ENCODE data around the gene FAM20B.
"Not testable (repeated sequence)": the region's sequence is repeated elsewhere in the genome, so short reads cannot be mapped to it uniquely, and the experiment has no call there.

Gene FAM20B

DNA sequence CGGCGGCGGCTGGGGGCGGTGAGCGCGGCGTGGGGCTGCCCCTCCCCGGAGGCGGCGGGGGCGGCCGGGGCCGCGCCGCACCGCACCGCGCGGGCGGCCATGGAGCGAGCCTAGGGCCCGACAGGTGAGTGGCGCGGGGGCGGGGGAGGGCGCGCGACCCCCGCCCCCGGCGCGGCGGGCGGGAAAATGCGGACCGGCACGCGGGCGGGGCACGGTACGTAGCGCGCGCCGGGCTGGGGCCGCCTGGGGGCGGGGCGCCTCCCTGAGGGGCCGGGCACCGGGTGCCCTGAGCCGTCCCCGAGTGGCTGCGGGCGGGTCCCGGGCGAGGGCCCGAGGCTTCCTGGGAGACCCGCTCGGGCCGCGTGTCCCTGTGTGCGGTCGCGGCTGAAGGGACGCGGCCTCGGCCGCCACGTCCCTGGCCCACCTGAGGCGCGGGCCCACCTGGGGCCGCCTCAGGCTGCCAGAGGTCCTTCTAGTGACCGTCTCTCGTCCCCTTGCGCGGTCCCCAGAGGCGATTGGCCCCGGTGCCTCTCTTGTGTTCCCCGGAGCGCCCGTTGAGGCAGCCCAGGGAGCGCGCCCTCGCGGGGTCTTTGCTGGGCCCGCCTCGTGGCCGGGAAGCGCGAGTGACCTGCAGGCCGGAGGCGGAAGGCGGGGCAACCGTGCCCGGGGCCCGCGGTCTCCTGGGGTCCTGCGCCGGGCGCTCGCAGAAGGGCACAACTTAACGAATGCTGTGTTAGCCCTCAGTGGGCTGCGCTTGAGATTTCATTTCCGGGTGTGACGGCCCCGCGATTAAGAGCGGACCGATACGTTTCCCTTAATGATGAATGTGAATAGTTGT, 500 bp downstream of the FAM20B start:
- DNase-seq, result peak; percentile 80

- no peak for DNase-seq
Measured at GRCh38 chr1:179026813-179027669, 1.3 kb downstream of the FAM20B start.

DNA sequence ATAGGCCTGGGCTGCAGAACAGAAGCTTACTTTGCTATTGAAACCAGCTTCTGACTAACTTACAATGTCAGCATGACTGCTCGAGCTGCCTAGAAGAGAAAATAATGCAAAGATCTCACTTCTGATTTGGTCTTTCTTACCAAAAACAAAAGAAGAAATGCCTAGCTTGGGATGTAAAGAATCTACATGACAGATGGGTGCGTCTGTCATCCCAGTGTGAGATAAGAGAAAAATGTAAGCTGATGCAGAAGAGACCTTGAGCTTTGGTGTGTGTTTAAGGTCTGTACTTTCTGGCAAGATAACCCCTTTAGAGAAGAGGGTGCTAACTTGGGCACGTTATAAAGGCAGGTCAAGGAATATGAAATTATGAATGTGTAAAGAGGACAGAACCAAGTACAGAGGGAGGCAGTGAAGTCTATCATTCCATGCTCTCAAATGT, 3.6 kb downstream of the FAM20B start:
- DNase-seq, result no peak

- DNase-seq, result no peak
Measured at GRCh38 chr1:179030130-179030529, 4.4 kb downstream of the FAM20B start.

GRCh38 chr1:179030683-179031082, 5.0 kb downstream of the FAM20B start:
- no peak for DNase-seq

DNA sequence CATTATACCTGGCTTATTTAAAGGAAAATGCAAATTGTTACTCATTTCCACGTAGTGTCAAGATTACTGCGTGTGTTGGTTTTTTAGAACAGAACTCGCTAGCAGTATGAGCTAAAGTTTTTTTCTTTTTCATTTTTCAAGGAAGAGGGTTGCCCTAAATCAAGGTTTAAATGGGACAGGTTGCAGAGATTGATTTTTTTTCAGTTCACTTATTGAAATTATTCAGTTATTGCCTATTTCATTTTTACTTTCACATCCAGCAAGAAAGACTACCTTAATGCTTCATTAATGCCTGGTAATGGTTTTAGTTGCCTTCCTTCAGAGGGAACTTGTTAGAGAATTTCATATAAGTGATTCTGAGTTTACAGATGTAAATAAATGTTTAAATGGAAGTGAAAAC, 5.6 kb downstream of the FAM20B start:
- no peak for DNase-seq

GRCh38 chr1:179031855-179032513, 6.3 kb downstream of the FAM20B start:
- no peak for DNase-seq

DNA sequence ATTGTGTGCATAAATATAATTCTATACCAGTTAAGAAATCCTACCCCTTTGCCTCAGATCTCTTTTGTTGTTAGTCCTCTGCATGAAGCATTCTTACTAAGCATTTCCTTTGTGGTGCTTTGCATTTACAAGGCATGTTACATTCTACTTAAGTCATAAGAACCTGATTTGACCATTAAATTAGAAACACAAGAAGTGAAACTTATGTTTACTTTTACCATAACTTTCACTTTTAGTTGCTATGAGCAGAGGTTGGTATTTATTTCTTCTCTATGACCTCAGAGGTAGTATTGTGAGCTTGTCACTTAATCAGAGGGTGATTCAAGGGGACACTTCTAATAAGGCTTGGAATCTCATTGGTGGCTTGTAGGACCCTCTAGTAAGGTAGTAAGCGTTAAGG, 9.0 kb downstream of the FAM20B start:
- no peak for DNase-seq

DNA sequence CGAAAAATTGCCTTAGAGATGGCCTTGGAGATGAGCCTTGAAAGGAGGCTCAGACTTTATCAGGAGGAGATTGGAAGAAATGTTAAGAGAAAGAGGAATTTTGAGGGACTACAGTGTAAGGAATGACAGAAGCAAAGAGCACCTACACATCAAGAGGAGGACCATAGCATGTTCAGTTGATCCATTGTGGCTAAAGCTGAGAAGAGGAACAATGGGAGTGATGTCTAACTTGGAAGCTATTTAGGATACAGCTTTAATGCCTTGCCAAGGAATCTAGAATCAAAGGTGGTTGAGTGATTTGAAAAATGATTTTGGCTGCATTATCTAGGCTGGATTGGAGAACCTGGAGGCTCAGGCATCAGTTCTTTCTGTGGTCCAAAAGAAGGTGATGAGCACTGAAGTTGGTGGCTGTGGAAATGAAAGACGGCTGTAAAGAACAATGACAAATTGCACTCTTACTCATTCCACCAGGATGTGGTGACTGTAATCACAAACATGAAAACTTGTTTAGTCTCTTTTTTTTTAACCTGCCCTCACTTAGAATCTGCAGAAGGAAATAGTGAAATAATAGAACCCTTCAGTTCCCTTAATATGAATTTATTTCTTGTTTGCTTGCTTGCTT, 11.3 kb downstream of the FAM20B start:
- no peak for DNase-seq

- no peak for DNase-seq
Measured at GRCh38 chr1:179038528-179039281, 13.0 kb downstream of the FAM20B start.

DNA sequence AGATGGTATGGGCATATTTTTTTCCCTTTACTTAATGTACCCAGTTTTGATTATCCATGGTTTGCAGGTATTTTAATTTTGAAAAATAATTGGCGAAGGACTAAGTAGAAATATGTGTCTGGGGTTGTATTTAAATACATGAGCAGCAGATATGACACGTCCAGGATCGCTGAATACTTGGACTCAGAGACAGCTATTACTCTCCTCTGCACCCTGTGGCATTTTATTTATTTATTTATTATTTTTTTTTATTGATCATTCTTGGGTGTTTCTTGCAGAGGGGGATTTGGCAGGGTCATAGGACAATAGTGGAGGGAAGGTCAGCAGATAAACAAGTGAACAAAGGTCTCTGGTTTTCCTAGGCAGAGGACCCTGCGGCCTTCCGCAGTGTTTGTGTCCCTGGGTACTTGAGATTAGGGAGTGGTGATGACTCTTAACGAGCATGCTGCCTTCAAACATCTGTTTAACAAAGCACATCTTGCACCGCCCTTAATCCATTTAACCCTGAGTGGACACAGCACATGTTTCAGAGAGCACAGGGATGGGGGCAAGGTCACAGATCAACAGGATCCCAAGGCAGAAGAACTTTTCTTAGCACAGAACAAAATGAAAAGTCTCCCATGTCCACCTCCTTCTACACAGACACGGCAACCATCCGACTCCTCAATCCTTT, 13.9 kb downstream of the FAM20B start:
- not testable (repeated sequence) for DNase-seq

GRCh38 chr1:179040175-179040551, 14.5 kb downstream of the FAM20B start:
- DNase-seq, result not testable (repeated sequence)

GRCh38 chr1:179042087-179042486, 16.4 kb downstream of the FAM20B start:
- DNase-seq, result no peak

DNA sequence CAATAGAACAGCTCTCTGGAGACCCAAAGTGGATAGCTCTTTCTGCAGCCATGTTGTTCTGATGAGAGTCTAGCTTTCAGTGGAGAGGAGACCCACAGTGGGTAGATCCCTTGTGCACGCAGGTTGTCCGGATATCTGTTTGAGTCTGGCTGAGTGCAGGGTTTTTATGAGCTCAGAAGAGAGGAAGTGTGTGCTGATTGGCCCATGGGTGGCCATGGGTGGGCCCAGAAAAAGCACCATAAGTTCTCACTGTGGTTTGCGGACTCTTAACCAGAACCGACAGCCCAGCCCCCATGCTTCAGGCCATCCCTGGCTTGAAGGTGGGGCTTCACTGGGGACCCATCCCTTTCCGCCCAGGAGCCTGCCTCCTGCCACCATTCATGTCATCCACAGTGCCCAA, 17.0 kb downstream of the FAM20B start:
- no peak for DNase-seq

GRCh38 chr1:179043266-179043665, 17.6 kb downstream of the FAM20B start:
- no peak for DNase-seq

GRCh38 chr1:179043907-179044306, 18.2 kb downstream of the FAM20B start:
- no peak for DNase-seq

GRCh38 chr1:179046808-179047635, 21.3 kb downstream of the FAM20B start:
- no peak for DNase-seq

- DNase-seq, result no peak
Measured at GRCh38 chr1:179047636-179047997, 21.9 kb downstream of the FAM20B start.

- no peak for DNase-seq
Measured at GRCh38 chr1:179048339-179049124, 22.8 kb downstream of the FAM20B start.

DNA sequence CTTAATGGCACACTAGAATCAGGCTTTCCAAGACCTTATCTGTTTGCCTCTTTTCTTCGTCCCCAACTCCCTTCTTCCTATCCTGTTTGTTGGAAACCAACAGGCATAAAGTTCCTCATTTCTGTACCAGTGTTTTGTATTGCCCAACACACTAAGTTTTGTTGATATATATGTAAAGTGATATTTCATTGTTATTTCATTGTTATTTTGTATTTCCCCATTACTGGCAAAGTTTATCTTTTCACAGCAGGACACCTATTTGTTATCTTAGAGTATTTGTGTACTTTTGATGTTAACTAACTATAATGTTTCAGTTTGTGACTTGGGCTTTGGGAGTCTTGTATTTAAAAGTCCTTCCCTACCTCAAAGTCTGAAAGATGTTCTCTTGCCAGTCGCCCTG, 27.1 kb downstream of the FAM20B start:
- DNase-seq, result no peak
